GM12875 (cell line): ENCODE measurements around the gene C3orf20.

Experiments used
- H3K4me3 ChIP-seq: one replicate; pipeline ENCODE4 v1.5.1; 2011; ENCODE audit warnings: low read depth, low read length, control low read depth
- TF ChIP-seq, protein P1 (sequence below): IDR thresholded peaks from 2 replicates; pipeline ENCODE4 v1.5.1; 2011; ENCODE audit warnings: low read depth, mild to moderate bottlenecking, control low read depth, inconsistent platforms, low read length, moderate library complexity, borderline replicate concordance; ENCODE audit not compliant: insufficient read depth

The C3orf20 gene

DNA sequence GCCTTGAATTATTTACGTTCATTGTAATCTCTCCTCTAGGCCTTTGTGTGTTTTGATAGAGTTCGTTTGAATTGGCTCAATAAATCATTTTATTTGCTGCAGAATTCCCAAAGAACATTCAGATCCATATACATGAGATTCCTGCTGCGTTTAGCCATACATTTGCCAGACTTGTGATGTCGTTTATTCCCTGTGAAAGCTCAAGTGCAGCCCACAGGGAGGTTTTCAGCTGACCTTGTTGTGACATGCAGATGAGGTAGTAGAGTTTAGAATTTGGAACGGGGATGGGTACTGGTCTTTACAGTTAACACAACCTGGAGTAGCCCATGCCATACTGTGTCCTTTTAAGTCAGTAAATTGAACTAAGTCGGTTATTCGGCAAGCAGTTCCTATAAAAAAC is at the start of gene C3orf20:
Gene C3orf20 (plus strand): TSS at position 301 of the 400 bp plus-strand sequence. CDS start 7,573 bp downstream, outside the sequence.
- TF ChIP-seq, protein P1, sequence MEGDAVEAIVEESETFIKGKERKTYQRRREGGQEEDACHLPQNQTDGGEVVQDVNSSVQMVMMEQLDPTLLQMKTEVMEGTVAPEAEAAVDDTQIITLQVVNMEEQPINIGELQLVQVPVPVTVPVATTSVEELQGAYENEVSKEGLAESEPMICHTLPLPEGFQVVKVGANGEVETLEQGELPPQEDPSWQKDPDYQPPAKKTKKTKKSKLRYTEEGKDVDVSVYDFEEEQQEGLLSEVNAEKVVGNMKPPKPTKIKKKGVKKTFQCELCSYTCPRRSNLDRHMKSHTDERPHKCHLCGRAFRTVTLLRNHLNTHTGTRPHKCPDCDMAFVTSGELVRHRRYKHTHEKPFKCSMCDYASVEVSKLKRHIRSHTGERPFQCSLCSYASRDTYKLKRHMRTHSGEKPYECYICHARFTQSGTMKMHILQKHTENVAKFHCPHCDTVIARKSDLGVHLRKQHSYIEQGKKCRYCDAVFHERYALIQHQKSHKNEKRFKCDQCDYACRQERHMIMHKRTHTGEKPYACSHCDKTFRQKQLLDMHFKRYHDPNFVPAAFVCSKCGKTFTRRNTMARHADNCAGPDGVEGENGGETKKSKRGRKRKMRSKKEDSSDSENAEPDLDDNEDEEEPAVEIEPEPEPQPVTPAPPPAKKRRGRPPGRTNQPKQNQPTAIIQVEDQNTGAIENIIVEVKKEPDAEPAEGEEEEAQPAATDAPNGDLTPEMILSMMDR: no peak

DNA sequence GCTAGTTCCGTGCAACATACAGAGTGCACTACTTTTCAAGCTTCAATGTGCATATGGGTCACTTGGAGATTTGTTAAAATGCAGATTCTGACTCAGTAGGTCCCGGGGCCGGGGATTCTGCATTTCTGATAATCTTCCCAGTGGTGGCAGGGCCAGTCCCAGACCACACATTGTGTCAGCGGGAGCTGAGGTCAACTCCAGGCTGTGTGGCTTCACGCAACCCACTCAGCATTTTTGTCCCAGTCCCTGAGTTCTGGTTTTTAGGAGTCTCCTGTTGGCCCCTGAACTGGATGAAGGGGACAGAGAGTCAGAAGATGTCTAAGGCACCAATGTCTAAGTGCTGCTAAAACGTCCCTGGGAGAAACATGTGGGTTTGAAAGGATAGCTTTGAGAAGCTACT is 49.5 kb upstream of the C3orf20 start:
- no peak overlapping the region for H3K4me3 ChIP-seq
- TF ChIP-seq, protein P1: no peak

More for the DNA sequence above, at the start of gene C3orf20:
- no peak within 1 kb of the TSS for H3K4me3 ChIP-seq

DNA sequence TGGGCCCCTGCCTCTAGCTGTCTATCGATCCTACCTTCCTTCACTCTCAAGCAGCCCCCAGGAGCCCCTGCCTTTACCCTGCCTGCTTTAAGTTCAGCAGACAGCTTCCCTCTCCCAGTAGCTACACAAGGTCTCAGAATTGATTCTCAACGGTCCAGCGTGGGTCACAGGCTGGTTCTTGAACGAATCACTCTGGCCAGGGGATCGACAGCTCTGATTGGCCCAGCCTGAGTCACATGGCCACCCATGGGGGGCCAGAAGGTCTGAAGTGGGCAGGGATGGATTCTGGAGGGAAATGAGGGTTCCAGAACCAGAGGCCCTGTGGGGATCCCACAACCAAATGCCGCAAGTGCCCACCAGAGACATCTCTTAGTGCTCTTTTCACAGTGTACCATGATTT is 47.1 kb upstream of the C3orf20 start:
- no peak overlapping the region for H3K4me3 ChIP-seq
- TF ChIP-seq, protein P1: no peak

DNA sequence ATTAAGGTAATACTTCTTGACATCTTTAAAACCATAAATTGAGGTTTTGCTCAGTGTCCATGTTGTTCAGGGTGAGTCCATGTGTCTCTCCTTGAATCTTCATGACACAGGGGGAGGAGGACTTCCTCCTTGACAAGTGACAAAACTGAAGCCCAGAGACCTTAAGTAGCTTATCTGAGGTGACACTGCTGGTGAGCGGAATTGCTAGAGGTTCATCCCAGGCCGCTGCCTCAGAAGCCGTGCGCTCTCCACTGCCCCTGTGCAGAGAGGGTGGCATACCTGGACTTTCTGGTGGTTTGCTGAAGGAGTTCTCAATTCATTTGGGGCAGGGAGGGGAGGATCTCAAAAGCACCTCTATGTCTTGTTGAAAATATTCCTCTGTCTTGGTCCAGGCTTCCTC is 46.5 kb upstream of the C3orf20 start:
- TF ChIP-seq, protein P1: no peak
- no peak overlapping the region for H3K4me3 ChIP-seq

DNA sequence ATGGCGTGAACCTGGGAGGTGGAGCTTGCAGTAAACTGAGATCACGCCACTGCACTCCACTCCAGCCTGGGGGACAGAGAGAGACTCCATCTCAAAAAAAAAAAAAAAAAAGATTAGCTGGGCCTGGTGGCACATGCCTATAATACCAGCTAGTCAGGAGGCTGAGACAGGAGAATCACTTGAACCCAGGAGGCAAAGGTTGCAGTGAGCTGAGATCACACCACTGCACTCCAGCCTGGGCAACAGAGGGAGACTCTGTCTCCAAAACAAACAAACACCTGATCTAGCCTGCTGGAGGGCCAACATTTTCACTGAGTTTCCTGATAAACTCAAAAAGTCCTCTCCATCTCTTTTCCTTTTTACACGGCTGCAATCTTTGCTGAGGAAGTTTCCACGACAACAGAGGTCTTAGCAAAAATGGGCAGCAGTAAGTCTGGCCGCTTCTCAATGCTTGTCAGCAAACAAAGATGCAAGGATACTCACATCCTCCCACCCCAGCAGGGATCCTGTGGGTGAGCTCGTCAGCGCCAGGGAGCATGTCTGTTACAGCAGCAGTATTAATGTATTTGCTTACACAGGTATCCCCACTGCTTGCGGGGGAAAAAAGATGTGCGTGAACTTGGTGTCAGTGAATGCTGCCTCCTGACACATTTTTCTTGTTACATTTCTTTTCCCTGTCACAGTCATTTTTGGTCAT is 44.4 kb upstream of the C3orf20 start:
- TF ChIP-seq, protein P1: no peak

DNA sequence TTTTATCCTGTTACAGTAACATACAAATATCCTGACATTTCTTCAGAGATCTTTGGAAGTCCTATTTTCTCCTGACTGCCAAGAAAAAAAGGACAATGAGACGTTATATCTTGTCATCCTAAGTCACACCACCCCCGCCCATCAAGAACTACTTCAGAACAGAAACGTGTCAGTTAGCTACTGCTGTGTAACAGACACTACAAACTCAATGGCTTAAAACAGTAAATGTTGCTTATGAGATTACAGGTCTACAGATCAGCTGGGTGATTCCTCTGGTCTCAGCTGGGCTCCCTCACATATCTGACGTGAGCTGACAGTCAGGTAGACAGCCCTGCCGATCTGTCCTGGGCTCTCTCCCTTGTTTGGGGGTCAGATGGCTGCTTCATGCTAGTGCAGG is 43.8 kb upstream of the C3orf20 start:
- H3K4me3 ChIP-seq: no peak overlapping the region
- TF ChIP-seq, protein P1: no peak

More for the DNA sequence above, 44.4 kb upstream of the C3orf20 start:
- no peak overlapping the region for H3K4me3 ChIP-seq
